ENCODE results near the gene MCF2L. TPM values are rescaled to one million over a fixed set of nuclear protein-coding genes. Genes with fewer than 3 reads are reported as not detected.

MCF2L gene
- total RNA-seq, 2 experiments from 2014 or later, result 13.0 to 13.5 TPM

DNA sequence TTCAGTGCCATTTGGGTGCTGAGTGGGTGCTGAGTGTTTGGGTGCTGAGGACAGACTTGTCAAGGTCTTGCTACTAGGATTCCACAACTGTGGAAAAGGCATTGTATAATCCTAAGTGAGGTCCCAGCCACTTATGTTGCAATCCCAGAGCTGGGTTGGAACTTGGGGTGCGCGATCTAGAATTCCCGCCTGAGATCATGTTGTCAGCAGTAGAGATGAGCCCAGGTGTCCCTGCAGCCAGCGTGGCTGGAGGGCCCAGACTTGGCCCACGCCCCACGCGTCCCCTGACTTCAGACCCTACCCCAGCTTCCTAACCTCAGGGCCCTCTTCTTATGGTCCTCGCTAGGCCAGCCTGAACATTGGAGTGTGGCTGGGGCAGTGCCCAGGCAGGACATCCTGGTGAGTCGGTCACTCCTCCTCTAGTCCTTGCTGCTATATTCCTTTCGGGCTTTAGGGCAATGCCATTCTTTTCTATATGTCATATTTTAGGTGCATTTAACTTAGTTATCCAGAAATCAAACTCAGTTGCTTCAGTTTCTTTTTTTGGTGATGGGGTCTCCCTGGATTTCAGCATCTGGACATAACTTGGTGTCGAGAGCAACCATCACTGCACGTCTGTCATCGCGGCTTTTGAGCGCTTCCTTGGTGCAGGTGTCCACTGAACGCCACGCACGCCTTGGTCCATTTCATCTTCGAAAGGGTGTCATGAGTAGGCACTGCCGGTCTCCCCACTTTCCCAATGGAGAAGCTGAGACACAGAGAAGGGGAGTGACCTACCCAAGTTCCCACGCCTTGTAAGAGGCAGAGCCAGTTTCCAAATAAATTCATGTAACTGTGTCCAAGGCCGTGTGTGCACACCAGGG is 90.2 kb downstream of the MCF2L start:
- H3K9me3 Mint-ChIP-seq, result no peaks in the 10 kb centered on the region
- no peak for DNase-seq

DNA sequence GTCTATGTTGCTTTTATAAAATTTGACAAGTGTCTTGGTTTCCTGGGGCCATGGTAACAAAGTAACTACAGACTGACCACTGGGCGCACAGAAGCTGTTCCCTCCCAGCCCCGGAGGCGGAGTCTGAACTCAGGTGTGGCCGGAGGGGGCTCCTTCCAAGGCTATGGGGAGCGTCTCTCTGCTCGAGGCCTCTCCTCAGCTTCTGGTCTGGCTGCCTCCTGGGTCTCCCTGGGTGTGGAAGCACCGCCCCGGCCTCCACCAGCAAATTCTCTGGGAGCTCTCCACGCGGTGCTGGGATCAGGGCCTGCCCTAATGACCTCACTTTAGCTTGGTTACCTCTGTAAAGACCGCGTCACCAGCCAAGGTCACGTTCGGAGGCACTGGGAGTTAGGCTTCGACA is 90.9 kb downstream of the MCF2L start:
- H3K4me1 Mint-ChIP-seq (ENCODE audit: low read depth), result no peaks in the 10 kb centered on the region
- H3K27ac Mint-ChIP-seq, result no peak overlapping the region
- no peak overlapping the region for H3K4me3 ChIP-seq (ENCODE audit: low read length)
- H3K9me3 Mint-ChIP-seq, result no peaks in the 10 kb centered on the region
- H3K27ac ChIP-seq (ENCODE audit: low read depth in 1 of 2, low read length in 2 of 2), result no peak overlapping the region
- ATAC-seq (ENCODE audit: poor library complexity), result no peak
- intact Hi-C loops (cut with DNase I, micrococcal nuclease), result no loop called here
- TF ChIP-seq, protein P1, sequence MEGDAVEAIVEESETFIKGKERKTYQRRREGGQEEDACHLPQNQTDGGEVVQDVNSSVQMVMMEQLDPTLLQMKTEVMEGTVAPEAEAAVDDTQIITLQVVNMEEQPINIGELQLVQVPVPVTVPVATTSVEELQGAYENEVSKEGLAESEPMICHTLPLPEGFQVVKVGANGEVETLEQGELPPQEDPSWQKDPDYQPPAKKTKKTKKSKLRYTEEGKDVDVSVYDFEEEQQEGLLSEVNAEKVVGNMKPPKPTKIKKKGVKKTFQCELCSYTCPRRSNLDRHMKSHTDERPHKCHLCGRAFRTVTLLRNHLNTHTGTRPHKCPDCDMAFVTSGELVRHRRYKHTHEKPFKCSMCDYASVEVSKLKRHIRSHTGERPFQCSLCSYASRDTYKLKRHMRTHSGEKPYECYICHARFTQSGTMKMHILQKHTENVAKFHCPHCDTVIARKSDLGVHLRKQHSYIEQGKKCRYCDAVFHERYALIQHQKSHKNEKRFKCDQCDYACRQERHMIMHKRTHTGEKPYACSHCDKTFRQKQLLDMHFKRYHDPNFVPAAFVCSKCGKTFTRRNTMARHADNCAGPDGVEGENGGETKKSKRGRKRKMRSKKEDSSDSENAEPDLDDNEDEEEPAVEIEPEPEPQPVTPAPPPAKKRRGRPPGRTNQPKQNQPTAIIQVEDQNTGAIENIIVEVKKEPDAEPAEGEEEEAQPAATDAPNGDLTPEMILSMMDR (IDR thresholded peaks at IDR 0.05), result no peak
- no peaks in the 10 kb centered on the region for H3K27me3 Mint-ChIP-seq
- DNase-seq, result no peak
- CTCF ChIA-PET, result no interaction called here
- peaks cover 8% of the 10 kb centered on the region for H3K36me3 Mint-ChIP-seq (ENCODE audit: low read depth)
- no peak overlapping the region for H3K4me3 Mint-ChIP-seq
- H3K9me3 ChIP-seq (ENCODE audit: control insufficient read depth in 1 of 2, insufficient read depth in 1 of 2, low read length in 2 of 2), result peaks cover 0 to 37% of the 10 kb centered on the region in 2 experiments
- no peaks in the 10 kb centered on the region for H3K27me3 ChIP-seq (ENCODE audit: control insufficient read depth in 1 of 2, insufficient read depth in 2 of 2, low read length in 2 of 2)
- POLR2A ChIA-PET, result no interaction called here
- no peaks in the 10 kb centered on the region for H3K4me1 ChIP-seq (ENCODE audit: insufficient read depth, low read length)
- H3K36me3 ChIP-seq (ENCODE audit: insufficient read depth, low read length), result no peaks in the 10 kb centered on the region

More for the DNA sequence above, 90.2 kb downstream of the MCF2L start:
- no peak overlapping the region for H3K4me3 ChIP-seq (ENCODE audit: low read length)
- Mint-ChIP-seq H3K36me3 (ENCODE audit: low read depth) (peaks cover 1% of the 10 kb centered on the region), H3K27ac (no peak overlapping the region), H3K27me3 (no peaks in the 10 kb centered on the region), H3K4me3 (no peak overlapping the region), H3K4me1 (ENCODE audit: low read depth) (no peaks in the 10 kb centered on the region)
- POLR2A ChIA-PET, result no interaction called here
- no peaks in the 10 kb centered on the region for H3K4me1 ChIP-seq (ENCODE audit: insufficient read depth, low read length)
- no peak overlapping the region for H3K27ac ChIP-seq (ENCODE audit: low read depth in 1 of 2, low read length in 2 of 2)
- TF ChIP-seq, protein P1 (IDR thresholded peaks at IDR 0.05), result no peak
- peaks cover 0 to 37% of the 10 kb centered on the region in 2 experiments for H3K9me3 ChIP-seq (ENCODE audit: control insufficient read depth in 1 of 2, insufficient read depth in 1 of 2, low read length in 2 of 2)
- intact Hi-C loops (cut with DNase I, micrococcal nuclease), result no loop called here
- no peaks in the 10 kb centered on the region for H3K36me3 ChIP-seq (ENCODE audit: insufficient read depth, low read length)
- CTCF ChIA-PET, result no interaction called here
- no peak for ATAC-seq (ENCODE audit: poor library complexity)
- H3K27me3 ChIP-seq (ENCODE audit: control insufficient read depth in 1 of 2, insufficient read depth in 2 of 2, low read length in 2 of 2), result no peaks in the 10 kb centered on the region

DNA sequence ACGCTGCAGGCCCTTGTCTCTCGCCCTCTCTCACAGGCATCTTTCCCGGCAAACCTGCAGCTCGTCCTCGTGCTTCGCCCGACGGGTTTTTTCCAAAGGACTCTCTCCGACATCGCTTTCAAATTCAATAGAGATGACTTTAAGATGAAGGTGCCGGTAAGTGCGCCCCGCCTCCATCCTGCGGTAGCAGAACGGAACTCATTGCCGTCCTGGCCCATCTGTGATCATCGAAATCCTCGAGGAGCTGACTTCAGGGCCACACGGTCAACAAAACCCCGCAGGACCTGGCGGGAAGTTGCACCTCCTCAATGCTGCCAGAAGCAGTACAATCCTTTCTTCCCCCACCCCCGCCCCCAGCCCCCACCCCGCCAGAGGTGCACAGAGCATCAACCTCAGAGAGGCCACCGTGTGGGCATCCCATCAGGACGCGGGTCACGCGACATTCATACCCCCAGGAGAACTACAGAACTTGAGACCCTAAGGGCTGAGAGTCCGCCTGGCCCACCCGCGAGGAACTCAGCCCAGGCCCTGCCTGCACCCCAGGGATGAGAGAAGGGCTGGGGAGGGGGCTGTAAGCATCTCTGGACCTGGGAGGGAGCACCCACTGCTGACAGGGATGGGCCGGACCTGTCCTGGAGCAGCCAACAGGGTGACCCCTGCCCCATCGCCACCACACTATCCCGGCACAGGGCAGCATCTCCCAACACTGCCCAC is 91.7 kb downstream of the MCF2L start:
- Histone ChIP-seq H3K36me3 (ENCODE audit: insufficient read depth, low read length) (no peaks in the 10 kb centered on the region), H3K4me1 (ENCODE audit: insufficient read depth, low read length) (no peaks in the 10 kb centered on the region), H3K9me3 (ENCODE audit: control insufficient read depth in 1 of 2, insufficient read depth in 1 of 2, low read length in 2 of 2) (peaks cover 0 to 35% of the 10 kb centered on the region in 2 experiments), H3K27me3 (ENCODE audit: control insufficient read depth in 1 of 2, insufficient read depth in 2 of 2, low read length in 2 of 2) (no peaks in the 10 kb centered on the region), H3K4me3 (ENCODE audit: low read length) (no peak overlapping the region), H3K27ac (ENCODE audit: low read depth in 1 of 2, low read length in 2 of 2) (no peak overlapping the region)
- DNase-seq (no peak), ATAC-seq (ENCODE audit: poor library complexity) (no peak)
- CTCF ChIA-PET, result no interaction called here
- TF ChIP-seq, protein P1 (IDR thresholded peaks at IDR 0.05), result no peak
- H3K4me1 Mint-ChIP-seq (ENCODE audit: low read depth), result no peaks in the 10 kb centered on the region
- H3K9me3 Mint-ChIP-seq, result no peaks in the 10 kb centered on the region
- intact Hi-C loops (cut with DNase I, micrococcal nuclease), result no loop called here
- no peaks in the 10 kb centered on the region for H3K27me3 Mint-ChIP-seq
- POLR2A ChIA-PET, result no interaction called here
- H3K27ac Mint-ChIP-seq, result no peak overlapping the region
- H3K4me3 Mint-ChIP-seq, result no peak overlapping the region
- H3K36me3 Mint-ChIP-seq (ENCODE audit: low read depth), result peaks cover 8% of the 10 kb centered on the region

Data from CD4-positive, alpha-beta T cell (primary cell).